Lower lobe of right lung (tissue), 2 donors: Measurements from ENCODE around the gene SLC24A3. TPM values are rescaled to one million over a fixed set of nuclear protein-coding genes. Genes with fewer than 3 reads are reported as not detected.

ENCODE experiments used
- ATAC-seq, 2 donors: fragments of 200-7000 bp; cut with Tn5 transposase; one replicate each; pipeline ENCODE4 v1.9.1; 2020 to 2022; ENCODE audit warnings: mild to moderate bottlenecking in 2 of 2, moderate library complexity in 2 of 2
- DNase-seq: peaks from one replicate; pipeline ENCODE4 v3.0.0-alpha.2; 2020
- H3K27ac ChIP-seq: fragments of 200-600 bp; one replicate; pipeline ENCODE4 v1.8.0; 2022
- H3K27me3 ChIP-seq: fragments of 200-600 bp; one replicate; pipeline ENCODE4 v1.8.0; 2022; ENCODE audit warnings: low read depth
- H3K36me3 ChIP-seq: fragments of 200-600 bp; one replicate; pipeline ENCODE4 v1.8.0; 2022; ENCODE audit warnings: mild to moderate bottlenecking
- H3K4me1 ChIP-seq: fragments of 200-600 bp; one replicate; pipeline ENCODE4 v1.8.0; 2022
- H3K4me3 ChIP-seq: fragments of 200-600 bp; one replicate; pipeline ENCODE4 v1.8.0; 2022; ENCODE audit warnings: mild to moderate bottlenecking
- H3K9me3 ChIP-seq: fragments of 200-600 bp; one replicate; pipeline ENCODE4 v1.8.0; 2022
- CTCF ChIP-seq: fragments of 200-600 bp; IDR thresholded peaks from one replicate; pipeline ENCODE4 v1.8.0; 2022; ENCODE audit warnings: antibody characterized with exemption, mild to moderate bottlenecking
- intact Hi-C: fragments of 100-400 bp; cut with DNase I; formaldehyde crosslinking; loops from one replicate; pipeline ENCODE4 v1.11.0; 2022
- total RNA-seq: library from RNA; stranded (reverse); fragmentation: NEBNext Ultra II Directional; extraction: Animal tissue kit (Norgen Biotek cat#: 25700); gene quantifications from one replicate; pipeline ENCODE4 v1.2.1, GENCODE V29; 2021
- donor health status: DM: no; HTN: yes; CAD: no; lungs with severe emphysema.

The SLC24A3 gene
- total RNA-seq, 1 donor from 2014 or later: 7.9 TPM

- H3K4me3 ChIP-seq: no peak overlapping the region
- H3K27me3 ChIP-seq: no peaks in the 10 kb centered on the region
- intact Hi-C loops: no loop called here
- no peaks in the 10 kb centered on the region for H3K9me3 ChIP-seq
- no peak for TF ChIP-seq CTCF
- DNase-seq: no peak
- no peak overlapping the region for H3K27ac ChIP-seq
- peaks cover 19% of the 10 kb centered on the region for H3K4me1 ChIP-seq
- ATAC-seq: no peak
- no peaks in the 10 kb centered on the region for H3K36me3 ChIP-seq
Observed at GRCh38 chr20:19277381-19277780, 64.9 kb downstream of the SLC24A3 start.

DNA sequence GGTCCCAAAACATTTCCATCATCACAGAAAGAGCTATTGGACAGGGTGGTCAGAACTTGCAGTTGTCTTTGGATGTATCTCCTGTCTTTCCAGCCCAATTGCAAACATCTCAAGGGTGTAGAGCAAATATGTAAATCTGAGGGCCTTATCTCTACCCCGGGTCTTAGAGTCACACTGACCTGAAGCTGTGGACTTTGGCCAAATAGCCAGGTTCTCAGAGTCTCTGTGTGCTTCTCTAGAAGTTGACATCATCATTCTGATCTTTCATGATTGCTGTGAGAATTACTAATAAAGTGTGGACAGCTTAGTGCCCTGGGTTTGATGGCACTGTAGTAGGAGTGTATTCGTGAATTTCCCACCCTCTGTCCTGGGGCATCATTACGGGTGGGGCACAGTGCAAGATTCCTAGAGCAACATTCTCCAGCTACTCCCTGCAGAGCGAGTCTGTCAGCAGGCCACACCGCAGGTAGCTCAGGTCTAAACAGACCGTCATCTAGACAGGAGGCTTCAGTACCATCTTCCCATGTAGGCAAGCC, 71.1 kb downstream of the SLC24A3 start:
- Histone ChIP-seq H3K9me3 (no peaks in the 10 kb centered on the region), H3K36me3 (no peaks in the 10 kb centered on the region), H3K27me3 (no peaks in the 10 kb centered on the region), H3K27ac (no peak overlapping the region), H3K4me3 (no peak overlapping the region), H3K4me1 (no peaks in the 10 kb centered on the region)
- no peak for TF ChIP-seq CTCF
- intact Hi-C loops: no loop called here
- DNase-seq (no peak), ATAC-seq (no peak)

DNA sequence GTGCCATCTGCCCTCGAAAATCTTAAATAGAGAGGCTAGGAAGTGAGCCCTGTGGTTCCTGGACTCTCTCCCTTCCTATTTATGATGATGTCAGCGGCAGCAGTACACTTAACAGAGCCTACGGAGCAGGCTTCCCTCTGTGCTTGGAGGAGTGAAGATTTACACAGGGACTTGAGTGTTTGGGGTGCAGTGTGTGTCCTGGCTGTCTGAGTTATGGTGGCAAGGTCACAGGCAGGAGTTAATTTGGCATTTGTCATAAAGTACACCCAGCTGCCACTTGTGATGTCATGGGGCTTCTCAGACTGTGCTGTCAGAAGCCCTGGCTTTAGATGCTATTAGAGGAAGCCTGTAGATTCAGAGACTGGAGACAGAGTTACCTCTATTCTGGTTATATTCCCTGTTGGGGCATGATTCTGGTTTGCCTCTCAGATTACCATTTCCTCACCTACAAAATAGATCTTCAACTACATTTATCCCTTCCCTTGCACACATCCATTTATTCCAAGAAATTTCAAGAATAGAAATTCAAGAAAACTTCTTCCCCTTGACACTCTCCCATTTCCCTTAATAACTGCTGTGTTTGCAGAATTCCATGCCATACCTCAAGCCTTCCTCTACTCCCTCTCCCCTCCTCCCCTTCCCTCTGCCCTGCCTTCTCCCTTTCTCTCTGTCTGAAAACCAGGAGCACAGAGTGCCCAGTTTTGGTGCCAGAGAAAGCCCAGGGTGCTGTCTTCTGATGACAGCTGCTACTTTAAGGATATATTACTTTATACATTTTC, 72.1 kb downstream of the SLC24A3 start:
- Histone ChIP-seq H3K4me1 (no peaks in the 10 kb centered on the region), H3K4me3 (no peak overlapping the region), H3K36me3 (no peaks in the 10 kb centered on the region), H3K9me3 (no peaks in the 10 kb centered on the region), H3K27ac (no peak overlapping the region), H3K27me3 (no peaks in the 10 kb centered on the region)
- TF ChIP-seq CTCF: no peak
- DNase-seq (no peak), ATAC-seq (peak; percentile 73 to 90)
- intact Hi-C loops: no loop called here

GRCh38 chr20:19285436-19285835, 73.0 kb downstream of the SLC24A3 start:
- no peak overlapping the region for H3K27ac ChIP-seq
- ATAC-seq (no peak), DNase-seq (no peak)
- H3K4me3 ChIP-seq: no peak overlapping the region
- H3K27me3 ChIP-seq: no peaks in the 10 kb centered on the region
- intact Hi-C loops: no loop called here
- no peak for TF ChIP-seq CTCF
- H3K9me3 ChIP-seq: no peaks in the 10 kb centered on the region
- H3K4me1 ChIP-seq: no peaks in the 10 kb centered on the region
- no peaks in the 10 kb centered on the region for H3K36me3 ChIP-seq

- Histone ChIP-seq H3K36me3 (no peaks in the 10 kb centered on the region), H3K4me1 (no peaks in the 10 kb centered on the region), H3K9me3 (no peaks in the 10 kb centered on the region), H3K27ac (no peak overlapping the region), H3K4me3 (no peak overlapping the region), H3K27me3 (no peaks in the 10 kb centered on the region)
- no peak for DNase-seq
- intact Hi-C loops: no loop called here
- ATAC-seq: no peak
- no peak for TF ChIP-seq CTCF
Observed at GRCh38 chr20:19288061-19288460, 75.6 kb downstream of the SLC24A3 start.
